Smooth muscle cell (in vitro differentiated cells): ENCODE measurements around the gene ARHGEF4. TPM values are rescaled to one million over a fixed set of nuclear protein-coding genes. Genes with fewer than 3 reads are reported as not detected.

ENCODE experiments used
- DNase-seq: peaks from one replicate; lab custom pipeline; 2025; ENCODE audit not compliant: unreplicated experiment; lab: John Stamatoyannopoulos, UW
- H2AFZ ChIP-seq: fragments of 200-600 bp; sonication (generic); 2 replicates; pipeline ENCODE4 v1.6.0; 2016; ENCODE audit warnings: antibody characterized with exemption, low read depth, mild to moderate bottlenecking
- H3F3A ChIP-seq: fragments of 200-600 bp; sonication (generic); 2 replicates; pipeline ENCODE4 v1.6.0; 2017; ENCODE audit warnings: antibody characterized with exemption, low read depth
- H3K27ac ChIP-seq: fragments of 200-600 bp; sonication (generic); 2 replicates; pipeline ENCODE4 v1.5.1; 2016; ENCODE audit warnings: low read depth, mild to moderate bottlenecking
- H3K27me3 ChIP-seq: fragments of 200-600 bp; sonication (generic); 2 replicates; pipeline ENCODE4 v1.6.1; 2016; ENCODE audit warnings: low read depth, mild to moderate bottlenecking
- H3K36me3 ChIP-seq: fragments of 200-600 bp; sonication (generic); 2 replicates; pipeline ENCODE4 v1.5.1; 2016; ENCODE audit warnings: low read depth
- H3K4me1 ChIP-seq: fragments of 200-600 bp; sonication (generic); 2 replicates; pipeline ENCODE4 v1.5.1; 2016; ENCODE audit warnings: low read depth
- H3K4me2 ChIP-seq: fragments of 200-600 bp; sonication (generic); 2 replicates; pipeline ENCODE4 v1.6.0; 2016; ENCODE audit warnings: mild to moderate bottlenecking
- H3K4me3 ChIP-seq: fragments of 200-600 bp; sonication (generic); 2 replicates; pipeline ENCODE4 v1.5.1; 2016; ENCODE audit warnings: mild to moderate bottlenecking
- H3K79me2 ChIP-seq: fragments of 200-600 bp; sonication (generic); 2 replicates; pipeline ENCODE4 v1.6.0; 2016; ENCODE audit warnings: low read depth, mild to moderate bottlenecking
- H3K9ac ChIP-seq: fragments of 200-600 bp; sonication (generic); 2 replicates; pipeline ENCODE4 v1.6.0; 2016; ENCODE audit warnings: low read depth
- H3K9me3 ChIP-seq: fragments of 200-600 bp; sonication (generic); replicated peaks from 2 replicates; pipeline ENCODE4 v1.5.1; 2016; ENCODE audit warnings: low read depth
- H4K20me1 ChIP-seq: fragments of 200-600 bp; sonication (generic); 2 replicates; pipeline ENCODE4 v1.6.0; 2016; ENCODE audit warnings: low read depth
- CTCF ChIP-seq: fragments of 200-600 bp; sonication (generic); IDR thresholded peaks from 2 replicates; pipeline ENCODE4 v1.5.1; 2017; ENCODE audit warnings: borderline replicate concordance, mild to moderate bottlenecking, antibody characterized with exemption; ENCODE audit not compliant: insufficient read depth, poor library complexity, severe bottlenecking
- WGBS: methylation state at CpG from one replicate; pipeline ENCODE4 v1.1.7; 2016; ENCODE audit warnings: low lambda C conversion rate; 5-methylcytosine and 5-hydroxymethylcytosine counted together
- polyA plus RNA-seq: library from polyadenylated mRNA; unstranded; fragments of >200 nt; fragmentation: Nextera tagmentation; extraction: Ambion mirVana; gene quantifications from 2 replicates; pipeline ENCODE4 v1.2.1, GENCODE V29; 2016
- total RNA-seq: library from RNA; depleted of rRNA; stranded (reverse); fragments of >200 nt; gene quantifications from 2 replicates; pipeline ENCODE4 v1.2.3, GENCODE V29; 2014

ARHGEF4 gene
- total and polyA plus RNA-seq, 2 experiments from 2014 or later: 14.9 to 16.0 TPM

- H3K4me3 ChIP-seq: no peak overlapping the region
Measured at GRCh38 chr2:130805613-130806012, 31.1 kb upstream of the ARHGEF4 start.

GRCh38 chr2:130806370-130806769, 30.3 kb upstream of the ARHGEF4 start:
- Histone ChIP-seq H2AFZ (no peak overlapping the region), H3K4me3 (no peak overlapping the region), H3K27ac (no peak overlapping the region), H3K79me2 (no peaks in the 10 kb centered on the region), H3K9ac (no peak overlapping the region), H3K9me3 (no peaks in the 10 kb centered on the region), H3K4me2 (no peak overlapping the region), H3K4me1 (no peaks in the 10 kb centered on the region), H3K36me3 (no peaks in the 10 kb centered on the region), H3F3A (no peaks in the 10 kb centered on the region), H4K20me1 (no peaks in the 10 kb centered on the region), H3K27me3 (no peaks in the 10 kb centered on the region)
- no peak for TF ChIP-seq CTCF
- 91% methylated on average over 4 of the region's 4 CpGs for WGBS
- no peak for DNase-seq

More at GRCh38 chr2:130805613-130806012, 31.1 kb upstream of the ARHGEF4 start:
- Histone ChIP-seq H3K4me1 (no peaks in the 10 kb centered on the region), H3F3A (no peaks in the 10 kb centered on the region), H3K27ac (no peak overlapping the region), H4K20me1 (no peaks in the 10 kb centered on the region), H3K36me3 (no peaks in the 10 kb centered on the region), H3K9me3 (no peaks in the 10 kb centered on the region), H3K4me2 (no peak overlapping the region), H3K79me2 (no peaks in the 10 kb centered on the region), H2AFZ (no peak overlapping the region), H3K27me3 (no peaks in the 10 kb centered on the region), H3K9ac (no peak overlapping the region)
- DNase-seq: no peak
- TF ChIP-seq CTCF: no peak
- WGBS: 70% methylated on average over 4 of the region's 4 CpGs

GRCh38 chr2:130807659-130808385, 28.9 kb upstream of the ARHGEF4 start:
- no peaks in the 10 kb centered on the region for H3K36me3 ChIP-seq
- DNase-seq: no peak
- H3K4me2 ChIP-seq: no peak overlapping the region
- no peaks in the 10 kb centered on the region for H3K4me1 ChIP-seq
- no peaks in the 10 kb centered on the region for H3K79me2 ChIP-seq
- no peak for TF ChIP-seq CTCF
- H3F3A ChIP-seq: no peaks in the 10 kb centered on the region
- WGBS: 82% methylated on average over 14 of the region's 14 CpGs
- H3K4me3 ChIP-seq: no peak overlapping the region
- H3K27me3 ChIP-seq: no peaks in the 10 kb centered on the region
- no peaks in the 10 kb centered on the region for H4K20me1 ChIP-seq
- H3K27ac ChIP-seq: no peak overlapping the region
- H3K9ac ChIP-seq: no peak overlapping the region
- no peak overlapping the region for H2AFZ ChIP-seq
- H3K9me3 ChIP-seq: no peaks in the 10 kb centered on the region
